GM21390 (cell line): ENCODE results near the gene CDH23.

Experiments used
- ATAC-seq: cut with Tn5 transposase; IDR thresholded peaks from one replicate; pipeline ENCODE4 v1.9.1; 2021; ENCODE audit not compliant: unreplicated experiment

The CDH23 gene

DNA sequence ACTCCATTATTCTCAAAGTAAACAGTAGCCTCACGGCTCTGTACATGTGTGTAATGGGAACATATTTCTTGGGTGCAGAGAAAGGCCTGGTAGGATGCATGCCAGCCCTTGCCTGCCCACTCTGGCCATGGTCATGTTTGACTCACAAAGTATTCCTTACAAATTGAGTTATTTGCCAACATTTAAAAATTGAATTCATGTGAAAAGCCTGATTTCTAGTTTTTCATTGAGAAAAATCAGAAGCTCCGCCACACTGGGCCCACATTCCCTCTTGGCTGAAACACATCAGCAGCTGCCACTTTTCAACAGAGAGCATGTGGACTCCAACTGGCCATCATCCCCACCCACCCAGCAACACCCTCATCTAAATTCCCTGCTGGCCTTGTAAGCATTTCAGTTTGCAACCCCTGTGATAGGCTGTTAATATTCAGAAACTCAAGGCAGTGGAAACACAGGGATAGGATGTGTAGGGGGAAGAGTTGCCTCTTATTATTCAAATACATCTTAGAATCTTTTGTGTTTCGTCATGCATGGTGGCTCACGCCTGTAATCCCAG lies 40.9 kb downstream of the CDH23 start:
- no peak for ATAC-seq

DNA sequence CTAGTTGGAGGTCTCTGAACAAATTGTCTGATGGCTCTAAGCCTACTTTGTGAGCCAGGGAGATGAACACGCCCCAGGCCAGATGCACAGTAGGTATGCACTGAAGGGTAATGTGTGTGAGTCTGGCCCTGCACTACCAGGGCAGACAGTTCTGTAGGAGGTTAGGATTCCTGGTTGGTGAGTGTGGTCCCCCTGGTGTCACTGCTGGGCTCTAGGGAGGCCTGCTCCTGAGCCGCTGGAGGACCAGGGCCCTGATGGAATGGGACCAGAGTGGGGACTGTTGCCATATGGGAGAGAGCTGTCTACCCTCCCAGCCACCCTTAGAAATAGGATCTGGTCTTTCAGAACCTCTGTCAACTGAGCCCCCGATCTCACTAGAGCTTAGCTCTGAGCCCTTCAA lies 42.0 kb downstream of the CDH23 start:
- ATAC-seq = no peak

DNA sequence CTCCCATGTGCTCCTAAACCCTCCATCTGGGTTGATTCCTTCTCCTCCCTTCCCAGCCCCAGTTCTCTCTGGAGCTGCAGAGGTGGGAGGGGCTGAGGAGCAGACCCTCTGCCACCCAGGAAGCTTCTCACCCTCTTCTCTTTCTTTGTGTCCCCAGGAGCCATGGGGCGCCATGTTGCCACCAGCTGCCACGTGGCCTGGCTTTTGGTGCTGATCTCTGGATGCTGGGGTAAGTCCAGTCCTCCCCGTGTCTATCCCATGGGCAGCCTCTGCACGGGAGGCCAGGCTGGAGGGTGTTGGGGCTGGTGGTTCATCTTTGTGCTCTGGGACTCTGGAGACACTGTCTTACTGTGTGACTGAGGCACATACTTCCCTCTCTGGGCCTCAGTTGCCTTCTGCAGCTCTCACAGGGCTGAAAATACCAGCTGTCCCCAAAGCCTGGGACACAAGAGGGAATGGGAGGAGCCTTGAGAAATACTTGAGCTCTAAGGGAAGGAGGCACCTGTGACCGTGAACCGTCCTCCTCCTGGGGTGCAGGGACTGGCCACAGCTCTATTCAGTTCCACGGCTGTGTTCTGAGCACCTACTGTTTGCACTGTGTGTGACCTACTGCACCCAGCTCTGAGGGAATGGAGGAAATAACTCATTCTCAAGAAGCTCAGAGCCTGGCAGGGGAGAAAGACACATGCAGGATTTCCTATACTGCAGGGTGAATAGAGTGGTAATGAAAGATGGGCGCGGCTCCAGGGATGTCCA lies 43.1 kb downstream of the CDH23 start:
- ATAC-seq = no peak

DNA sequence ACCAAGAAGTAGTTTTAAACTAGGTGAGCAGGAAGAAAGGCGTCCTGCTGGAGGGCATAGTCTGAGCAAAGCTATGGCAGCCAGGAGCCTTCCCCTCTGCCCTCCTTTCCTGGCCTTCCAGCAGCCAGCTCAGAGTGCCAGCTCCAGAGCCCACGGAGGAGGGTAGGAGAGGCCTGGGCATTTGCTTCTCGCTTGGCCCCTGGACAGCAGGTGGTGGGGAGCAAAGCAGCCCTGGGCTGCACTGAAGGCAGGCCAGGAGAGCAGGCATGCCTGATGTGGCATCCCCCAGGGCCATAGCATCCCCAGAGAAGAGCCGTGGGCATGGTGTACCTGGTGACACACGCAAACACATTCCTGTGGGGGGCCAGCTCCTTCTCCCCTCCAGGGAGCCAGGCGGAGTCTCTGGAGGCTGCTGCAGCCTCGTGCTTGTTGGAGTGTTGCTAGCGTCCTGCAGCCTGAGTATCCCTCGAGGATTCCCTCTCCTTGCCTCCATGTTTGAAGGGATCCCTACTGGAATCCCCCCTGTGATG lies 43.9 kb downstream of the CDH23 start:
- no peak for ATAC-seq

DNA sequence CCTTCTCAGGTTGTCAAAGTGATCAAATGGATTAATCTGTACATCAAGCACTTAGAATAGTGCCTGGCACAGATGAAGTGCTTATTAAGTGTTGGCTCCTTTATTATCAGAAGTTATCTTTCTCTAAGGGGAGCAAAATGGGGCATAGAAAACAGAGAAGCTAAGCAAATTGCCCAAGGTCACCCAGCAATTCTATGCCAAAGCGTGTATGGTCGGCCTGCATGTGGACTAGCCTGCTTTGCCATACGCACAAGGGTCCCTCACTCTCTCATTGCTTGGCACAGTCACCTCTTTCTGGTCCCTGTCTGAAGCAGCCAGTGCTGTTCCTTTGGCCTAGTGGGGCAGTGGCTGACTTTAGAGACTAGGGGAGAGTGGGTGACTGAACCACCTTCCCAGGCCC lies 45.3 kb downstream of the CDH23 start:
- ATAC-seq = no peak

DNA sequence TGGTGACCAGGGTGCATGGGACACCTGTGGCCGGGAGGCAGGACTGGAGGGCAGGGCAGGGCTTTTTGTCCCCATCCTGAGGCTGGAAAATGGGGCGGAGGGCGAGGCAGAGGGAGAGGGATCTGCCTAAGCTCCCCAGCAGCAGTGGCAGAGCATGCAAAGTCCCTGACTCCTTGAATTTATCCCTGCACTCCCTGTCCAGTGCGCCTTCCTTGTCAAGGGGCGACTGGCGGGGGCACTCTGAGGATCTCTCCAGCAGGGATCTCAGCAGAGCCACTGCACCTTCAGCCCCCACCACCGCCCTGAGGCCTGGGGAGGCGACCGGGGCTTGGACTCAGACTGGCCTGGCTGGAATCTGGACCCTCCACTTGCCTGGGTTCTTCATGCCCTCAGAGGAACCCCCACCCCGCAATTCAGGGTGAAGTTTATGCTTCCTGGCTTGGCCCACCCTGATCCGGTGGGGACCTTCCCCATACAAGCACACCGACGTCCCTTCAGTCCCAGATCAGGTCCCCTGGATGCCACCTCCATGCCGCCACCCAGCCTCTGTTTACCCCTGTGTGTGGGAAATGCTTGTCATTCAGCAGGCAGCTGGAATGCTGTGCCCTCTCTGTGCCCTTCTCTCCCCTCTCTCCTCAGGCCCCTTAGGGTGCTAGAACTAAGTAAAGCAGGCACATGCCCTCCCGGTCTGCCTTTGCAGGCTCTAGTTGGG lies 46.3 kb downstream of the CDH23 start:
- no peak for ATAC-seq

DNA sequence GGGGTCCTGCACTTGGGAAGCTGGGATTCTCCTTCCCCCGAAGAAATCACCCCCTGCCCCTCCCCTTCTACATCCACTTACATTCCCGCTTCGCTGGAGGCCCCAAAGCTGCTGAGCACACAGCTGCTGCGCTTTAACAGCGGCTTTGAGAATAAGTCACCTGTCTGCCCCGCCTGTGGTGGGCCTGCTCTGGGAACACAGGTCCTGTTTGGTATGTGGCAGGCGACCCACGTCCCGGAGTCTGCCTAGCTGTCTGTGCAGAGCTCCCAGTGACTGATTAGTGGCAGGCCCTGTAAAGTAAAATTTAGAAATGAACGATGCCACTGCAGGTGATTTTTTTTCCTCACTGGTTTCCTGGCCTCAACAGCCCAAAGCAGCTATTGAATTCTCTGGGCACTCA lies 47.0 kb downstream of the CDH23 start:
- no peak for ATAC-seq

DNA sequence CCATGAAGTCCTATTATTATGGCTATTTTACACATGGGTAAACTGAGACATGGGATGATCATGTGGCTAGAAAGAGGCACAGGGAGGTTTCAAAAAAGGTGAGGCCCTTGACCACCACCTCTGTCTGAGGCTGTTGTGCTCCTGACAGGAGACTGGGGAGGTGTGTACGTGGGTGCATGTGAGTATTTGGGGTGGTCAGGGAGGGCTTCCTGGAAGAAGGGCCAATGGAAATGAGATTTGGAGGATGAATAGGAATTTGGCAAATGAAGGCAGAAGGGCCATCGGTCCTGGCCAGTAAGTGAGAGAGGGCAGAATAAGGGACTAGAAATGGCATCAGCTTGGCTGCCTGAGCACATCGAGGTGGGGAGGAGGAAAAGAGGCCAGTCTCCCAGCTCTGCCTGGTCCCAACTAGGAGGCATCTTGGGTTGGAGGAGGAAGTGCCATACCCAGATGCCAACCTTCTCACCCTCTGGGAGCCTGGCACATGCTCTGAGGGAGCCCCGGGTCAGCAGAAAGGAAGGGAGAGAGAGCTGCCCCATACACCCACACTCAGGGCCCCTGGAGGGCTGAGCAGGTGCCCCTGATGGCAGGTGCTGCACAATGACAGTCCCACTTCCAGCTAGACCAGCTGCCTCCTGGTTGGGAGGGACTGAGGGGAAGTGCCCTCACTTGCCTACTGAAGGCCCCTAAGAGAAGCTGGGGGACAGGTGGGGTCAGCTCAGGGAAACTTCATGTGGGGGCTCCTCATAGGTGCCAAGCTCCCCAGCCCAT lies 47.7 kb downstream of the CDH23 start:
- ATAC-seq = no peak

DNA sequence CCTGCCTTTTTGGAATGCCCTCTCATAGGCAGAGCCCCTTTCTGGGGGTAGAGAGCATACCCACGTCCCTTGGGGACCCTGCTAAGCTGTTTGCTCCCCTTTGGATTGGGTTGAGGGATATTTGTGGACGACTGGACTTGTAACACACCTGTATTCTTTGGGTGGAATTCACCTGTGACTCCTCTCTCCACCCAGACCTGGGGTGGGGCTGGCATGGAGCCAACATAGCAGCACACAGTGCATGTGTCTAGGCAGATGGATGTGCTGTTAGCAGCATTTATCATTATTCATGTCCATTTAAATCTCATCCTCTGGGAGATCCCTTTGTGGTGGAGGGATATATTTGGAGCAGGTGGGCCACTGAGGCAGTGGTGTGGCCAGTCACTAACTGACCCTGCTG lies 51.0 kb downstream of the CDH23 start:
- no peak for ATAC-seq

DNA sequence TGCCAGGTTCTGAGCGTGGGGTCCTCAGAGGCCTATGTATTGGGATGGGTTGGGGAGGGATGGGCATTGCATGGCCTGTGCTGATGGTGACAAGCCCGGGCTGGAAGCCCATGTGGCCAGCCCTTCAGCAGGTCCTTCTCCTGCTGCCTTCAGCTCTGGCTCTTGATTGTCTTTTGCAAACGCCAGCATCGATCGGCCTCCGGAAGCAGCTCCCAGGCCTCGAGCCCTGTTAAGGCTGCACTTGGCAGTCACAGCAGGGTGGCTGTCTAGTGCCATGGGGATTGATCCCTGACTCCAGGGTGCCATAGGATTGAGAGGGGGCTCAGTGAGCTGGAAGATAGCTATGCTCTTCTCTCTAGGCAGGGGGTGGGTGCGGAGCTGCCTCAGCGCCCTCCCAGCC lies 51.4 kb downstream of the CDH23 start:
- no peak for ATAC-seq

DNA sequence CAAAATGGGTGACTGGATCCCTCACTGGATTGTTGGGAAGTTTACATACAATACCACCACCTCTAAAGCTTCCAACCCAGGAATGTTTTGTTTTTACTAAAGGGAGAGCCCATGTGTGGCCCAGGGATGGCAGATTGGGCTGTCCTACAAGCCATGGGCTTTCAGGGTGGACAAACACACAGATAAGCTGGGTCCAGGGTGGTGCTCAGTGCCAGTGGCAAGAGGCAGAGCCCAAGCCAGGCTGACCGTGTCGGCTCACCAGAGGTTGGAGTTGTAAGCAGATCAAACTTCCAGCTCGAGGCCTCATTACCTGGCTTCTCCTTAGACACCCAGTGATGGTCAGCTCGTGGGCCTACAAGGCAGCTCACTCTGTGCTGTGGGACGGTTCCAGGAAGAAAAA lies 52.3 kb downstream of the CDH23 start:
- no peak for ATAC-seq

DNA sequence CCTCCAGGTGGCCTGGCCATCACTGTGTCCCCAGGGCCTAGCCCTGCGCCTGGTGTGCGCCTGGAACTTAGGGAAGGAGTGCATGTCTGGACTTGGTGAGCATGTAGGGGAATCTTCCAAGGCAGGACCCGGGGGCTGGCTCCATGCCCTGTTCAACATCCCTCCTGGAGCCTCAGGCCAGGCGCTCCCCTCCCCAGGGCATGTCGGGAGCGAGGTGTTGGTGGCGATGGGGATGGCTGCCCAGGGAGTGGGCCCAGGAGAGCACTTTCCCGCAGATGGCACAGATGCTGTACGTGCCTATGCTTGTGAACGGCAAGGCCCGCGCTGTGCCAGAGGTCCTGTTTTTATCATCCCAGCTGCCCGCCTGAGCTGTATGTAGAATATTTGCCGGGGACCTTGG lies 55.0 kb downstream of the CDH23 start:
- no peak for ATAC-seq

DNA sequence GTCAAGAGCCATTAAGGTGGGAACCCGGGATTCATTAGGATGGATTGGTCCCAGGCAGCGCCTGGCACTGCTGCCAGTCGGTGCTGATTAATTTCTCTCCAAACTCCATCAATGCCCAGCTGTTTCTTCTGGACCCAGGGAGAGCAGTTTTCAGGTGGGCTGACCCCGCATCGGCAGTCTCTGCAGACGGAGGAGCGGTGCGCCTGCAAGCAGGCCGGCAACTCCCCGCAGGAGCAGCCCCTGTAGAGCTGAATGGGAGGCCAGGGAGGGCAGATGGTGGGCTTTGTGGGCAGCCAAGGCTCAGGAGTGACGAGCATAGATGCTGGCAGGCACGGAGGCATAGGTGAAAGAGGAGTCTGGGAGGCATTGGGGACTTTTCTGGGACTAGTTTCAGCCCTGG lies 56.5 kb downstream of the CDH23 start:
- ATAC-seq = no peak

DNA sequence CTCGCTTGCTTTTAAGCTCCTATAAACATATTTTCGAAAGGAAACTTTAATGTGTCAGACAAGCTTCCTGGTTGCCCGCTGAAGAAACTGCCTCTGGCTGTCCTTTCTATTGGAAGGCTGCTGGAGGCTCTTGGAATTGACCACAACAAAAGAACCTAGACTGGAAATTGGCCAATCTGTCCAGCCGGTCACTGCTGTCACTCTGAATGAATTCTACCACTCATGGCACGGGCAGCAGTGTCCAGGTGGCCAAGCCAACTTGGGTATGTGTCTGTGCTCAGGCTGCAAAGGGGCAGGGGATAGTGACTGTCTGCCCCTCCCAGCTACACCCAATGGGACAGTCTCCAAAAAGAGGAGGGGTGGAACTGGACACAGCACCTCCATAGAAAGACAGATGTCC lies 57.6 kb downstream of the CDH23 start:
- no peak for ATAC-seq

DNA sequence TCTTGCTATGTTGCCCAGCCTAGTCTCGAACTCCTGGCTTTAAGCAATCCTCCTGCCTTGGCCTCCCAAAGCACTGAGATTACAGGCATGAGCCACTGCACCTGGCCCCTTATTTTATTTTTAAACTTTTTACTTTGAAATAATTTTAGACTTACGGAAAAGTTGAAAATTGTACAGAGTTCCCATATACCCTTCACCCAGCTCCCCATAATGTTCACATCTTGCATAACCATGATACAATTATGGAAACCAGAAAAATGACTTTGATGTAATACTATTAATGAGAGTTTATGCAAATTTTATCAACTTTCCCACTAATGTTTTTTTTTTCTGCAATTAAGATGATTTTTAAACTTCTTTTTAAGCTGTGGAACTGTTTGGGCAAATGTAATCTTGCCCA lies 58.3 kb downstream of the CDH23 start:
- no peak for ATAC-seq

DNA sequence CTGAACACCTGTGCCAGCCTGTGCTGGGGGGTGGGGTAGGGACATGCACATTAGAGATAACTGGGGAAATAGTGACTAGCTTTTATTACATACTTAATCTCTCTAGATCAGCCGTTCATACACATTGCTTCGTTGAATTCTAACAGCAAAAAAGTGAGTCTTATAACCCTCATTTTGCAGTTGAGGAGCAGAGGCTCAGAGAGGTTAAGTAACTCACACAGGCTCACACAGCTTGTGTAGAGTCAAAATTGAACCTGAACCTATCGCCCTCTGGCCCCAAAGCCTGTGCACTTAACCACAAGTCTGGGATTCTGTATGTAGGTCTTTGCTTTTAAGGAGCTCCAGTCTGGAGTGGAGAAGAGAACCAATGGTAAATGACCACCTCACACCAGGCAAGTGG lies 59.9 kb downstream of the CDH23 start:
- ATAC-seq = no peak

DNA sequence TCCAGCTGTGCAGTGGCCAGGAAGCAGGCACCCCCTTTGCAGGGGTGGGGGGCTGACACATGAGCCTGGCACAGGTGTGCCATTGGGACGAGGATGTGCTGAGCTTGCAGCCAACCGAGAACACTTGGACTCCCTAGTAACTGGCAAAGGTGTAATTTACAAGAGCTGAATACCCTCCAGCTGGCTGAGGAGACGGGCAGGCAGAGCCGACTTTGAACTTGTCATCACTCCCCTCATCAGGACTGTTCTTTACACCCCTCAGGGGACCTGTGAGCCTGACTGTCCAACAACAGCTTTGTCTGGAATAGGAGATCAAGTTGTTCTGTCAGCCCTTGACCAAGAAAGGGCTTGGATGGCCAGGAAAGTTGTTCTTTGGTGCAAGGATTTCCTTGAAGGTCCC lies 61.2 kb downstream of the CDH23 start:
- ATAC-seq = no peak

DNA sequence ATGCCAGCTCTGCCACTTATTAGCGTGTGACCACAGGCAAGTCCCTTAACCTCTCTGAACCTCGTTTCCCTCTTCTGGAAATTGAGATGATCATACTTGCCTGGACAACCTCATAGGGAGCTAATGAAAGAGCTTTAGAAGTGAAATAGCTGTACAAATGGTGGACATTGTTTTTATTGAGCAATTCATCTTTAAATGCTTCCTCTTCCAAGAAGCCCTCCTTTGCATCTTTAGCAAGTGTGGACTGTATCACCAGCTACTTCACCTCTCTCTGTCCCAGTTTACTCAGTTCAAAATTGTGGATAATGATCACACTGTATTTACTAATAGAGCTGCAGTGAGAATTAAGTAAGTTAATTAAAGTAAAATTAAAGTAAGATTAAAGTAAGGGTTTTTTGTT lies 61.7 kb downstream of the CDH23 start:
- no peak for ATAC-seq

DNA sequence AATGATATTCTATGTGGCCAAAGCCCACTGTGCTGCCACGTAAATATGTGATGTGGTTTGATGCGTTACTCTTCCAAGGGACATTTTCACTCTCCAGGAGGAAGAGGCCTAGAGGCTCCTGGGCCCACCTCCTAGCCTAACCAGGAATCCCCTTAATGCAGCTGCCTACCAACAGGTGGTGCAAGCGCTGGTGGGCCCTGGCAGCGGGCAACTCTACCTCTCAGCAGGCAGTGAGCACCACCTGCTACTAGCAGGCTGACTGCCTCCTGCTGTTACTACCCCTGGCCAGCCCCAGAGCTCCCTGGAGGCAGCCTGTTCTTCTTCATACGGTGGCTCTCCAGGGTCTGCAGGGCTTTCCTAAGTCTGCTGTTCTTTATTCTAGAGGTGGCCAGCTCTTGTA lies 62.8 kb downstream of the CDH23 start:
- no peak for ATAC-seq

DNA sequence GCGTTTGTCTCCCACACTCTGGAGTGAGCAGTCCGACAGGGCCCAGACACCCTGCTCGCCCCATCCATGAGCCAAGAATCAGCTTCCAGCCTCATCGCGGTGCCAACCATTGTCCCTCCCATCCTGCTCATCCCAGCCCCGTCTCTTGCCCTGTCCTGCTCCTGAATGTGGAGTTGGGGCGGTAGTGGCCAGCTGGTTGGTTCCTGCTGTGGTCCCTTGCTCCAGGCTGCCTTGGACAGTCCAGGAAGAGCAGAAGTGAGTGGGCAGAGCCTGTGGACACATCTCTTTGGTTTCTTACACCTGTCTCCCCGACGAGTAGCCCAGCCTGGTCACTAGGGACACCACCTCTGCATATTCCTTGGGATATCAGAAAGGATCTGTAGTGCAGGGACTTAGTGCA lies 63.9 kb downstream of the CDH23 start:
- no peak for ATAC-seq

DNA sequence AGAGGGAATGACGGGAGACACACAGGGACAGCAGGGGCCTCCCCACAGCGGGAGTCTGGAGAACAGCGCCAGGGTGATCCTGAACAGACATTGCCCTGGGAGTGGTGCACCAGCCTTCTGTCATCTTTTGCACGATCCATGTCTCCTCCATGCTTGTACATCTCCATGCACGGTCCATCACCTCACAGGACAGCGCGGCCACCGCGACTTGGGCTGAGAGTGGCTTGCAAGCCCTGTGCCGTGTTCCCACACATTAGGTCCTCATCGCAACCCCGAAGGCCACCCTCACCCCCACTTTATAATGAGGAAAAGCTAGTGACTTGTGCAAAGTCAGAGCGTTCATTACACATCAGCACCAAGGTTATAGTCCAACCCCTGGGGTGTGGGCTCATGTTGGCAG lies 64.7 kb downstream of the CDH23 start:
- no peak for ATAC-seq
